Lower leg skin (tissue), 3 donors: ENCODE measurements around the gene TP53BP2.

Experiments
- POLR2A ChIP-seq, 2 donors: fragments of 450-650 bp; IDR thresholded peaks; one replicate each; pipeline ENCODE4 v1.6.1; 2016 to 2017; ENCODE audit warnings: antibody characterized with exemption in 2 of 2, mild to moderate bottlenecking in 1 of 2, moderate library complexity in 1 of 2
- TF ChIP-seq, protein P1 (sequence below), 3 donors: fragments of 450-650 bp; IDR thresholded peaks; one replicate each; pipeline ENCODE4 v1.5.1; 2016; ENCODE audit warnings: antibody characterized with exemption in 3 of 3, mild to moderate bottlenecking in 3 of 3, moderate library complexity in 2 of 3

GRCh38 chr1:223788746-223789415, 56.9 kb downstream of the TP53BP2 start:
- TF ChIP-seq, protein P1, sequence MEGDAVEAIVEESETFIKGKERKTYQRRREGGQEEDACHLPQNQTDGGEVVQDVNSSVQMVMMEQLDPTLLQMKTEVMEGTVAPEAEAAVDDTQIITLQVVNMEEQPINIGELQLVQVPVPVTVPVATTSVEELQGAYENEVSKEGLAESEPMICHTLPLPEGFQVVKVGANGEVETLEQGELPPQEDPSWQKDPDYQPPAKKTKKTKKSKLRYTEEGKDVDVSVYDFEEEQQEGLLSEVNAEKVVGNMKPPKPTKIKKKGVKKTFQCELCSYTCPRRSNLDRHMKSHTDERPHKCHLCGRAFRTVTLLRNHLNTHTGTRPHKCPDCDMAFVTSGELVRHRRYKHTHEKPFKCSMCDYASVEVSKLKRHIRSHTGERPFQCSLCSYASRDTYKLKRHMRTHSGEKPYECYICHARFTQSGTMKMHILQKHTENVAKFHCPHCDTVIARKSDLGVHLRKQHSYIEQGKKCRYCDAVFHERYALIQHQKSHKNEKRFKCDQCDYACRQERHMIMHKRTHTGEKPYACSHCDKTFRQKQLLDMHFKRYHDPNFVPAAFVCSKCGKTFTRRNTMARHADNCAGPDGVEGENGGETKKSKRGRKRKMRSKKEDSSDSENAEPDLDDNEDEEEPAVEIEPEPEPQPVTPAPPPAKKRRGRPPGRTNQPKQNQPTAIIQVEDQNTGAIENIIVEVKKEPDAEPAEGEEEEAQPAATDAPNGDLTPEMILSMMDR (IDR thresholded peaks at IDR 0.05) = no peak
- no peak for TF ChIP-seq POLR2A (IDR thresholded peaks at IDR 0.05)
